Hematopoietic multipotent progenitor cell treated with erythropoietin and hydrocortisone succinate and interleukin-3 and kit ligand, for 6 days (in vitro differentiated cells): ENCODE data around the gene CCDC33.

Experiments used
- DNase-seq: peaks from one replicate; pipeline ENCODE4 v3.0.0-alpha.2; 2015

CCDC33 gene

DNA sequence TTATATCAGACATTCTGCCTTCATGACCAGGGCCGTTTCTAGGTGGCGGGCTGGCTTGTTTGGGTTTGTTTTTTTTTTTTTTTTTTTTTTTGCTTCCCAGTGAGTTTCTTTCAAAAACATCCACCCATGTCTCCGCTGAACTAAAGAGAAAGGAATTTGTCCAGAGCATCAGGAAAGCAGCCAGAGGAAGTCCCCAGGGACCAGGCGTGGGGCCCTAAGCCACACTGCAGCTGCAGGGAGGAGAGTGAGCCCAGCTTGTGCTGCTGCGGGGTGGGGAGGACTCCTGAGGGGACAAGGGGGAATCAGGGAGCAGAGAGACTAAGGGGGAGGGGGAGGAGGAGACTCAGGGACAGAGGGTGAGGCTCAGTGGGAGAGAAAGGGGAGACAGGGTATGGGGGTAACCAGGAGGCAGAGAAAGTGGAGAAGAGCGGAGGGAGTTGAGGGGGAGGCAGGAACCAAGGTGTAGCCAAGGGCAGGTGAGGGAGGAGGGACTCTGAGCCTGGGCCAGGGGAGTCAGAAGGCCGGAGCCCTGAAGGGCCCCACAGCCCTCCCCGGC lies 81.8 kb downstream of the CCDC33 start:
- no peak for DNase-seq

- no peak for DNase-seq
These were observed 82.4 kb downstream of the CCDC33 start for GRCh38 chr15:74318376-74319137.

- no peak for DNase-seq
These were observed 83.0 kb downstream of the CCDC33 start for GRCh38 chr15:74319138-74319460.

DNA sequence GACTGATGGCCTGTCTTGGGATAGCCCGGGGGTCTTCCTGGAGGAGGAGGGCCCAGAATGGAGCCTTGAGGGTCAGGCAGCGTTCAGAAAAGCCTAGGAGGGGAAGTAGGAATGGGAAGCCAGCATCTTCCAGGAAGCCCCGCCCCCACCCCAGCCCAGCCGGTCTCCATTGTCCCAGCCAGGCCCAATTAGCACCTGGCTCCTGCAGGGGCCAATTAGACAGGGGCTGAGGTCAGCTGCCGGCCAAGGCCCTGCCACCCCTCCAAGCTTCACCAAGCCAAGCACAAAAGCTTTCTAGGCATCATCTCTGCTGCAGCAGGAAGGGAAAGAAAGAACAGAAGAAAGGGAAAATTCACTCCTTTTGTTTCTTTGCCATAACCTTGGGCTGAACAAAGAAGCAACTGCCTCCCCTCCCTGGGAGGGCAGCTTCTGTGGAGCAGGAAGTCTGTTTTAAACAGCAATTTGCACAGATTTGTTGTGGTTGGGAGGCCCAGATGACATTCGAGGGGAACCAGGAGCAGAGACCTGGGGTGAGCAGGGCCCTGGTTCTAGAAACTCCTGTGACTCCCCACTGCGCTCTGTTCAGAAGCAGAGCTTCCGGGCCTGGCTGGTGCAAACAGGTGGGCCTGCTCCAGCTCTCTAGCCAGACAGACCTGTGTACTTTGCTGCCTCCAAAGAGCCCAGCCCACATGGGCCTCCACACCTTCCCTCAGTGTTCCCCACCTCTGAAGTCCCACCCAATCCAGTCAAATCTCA lies 83.6 kb downstream of the CCDC33 start:
- DNase-seq = no peak

- peak; percentile 72 for DNase-seq
These were observed 84.5 kb downstream of the CCDC33 start for GRCh38 chr15:74320352-74321247.

- peak; percentile 79 for DNase-seq
These were observed 86.5 kb downstream of the CCDC33 start for GRCh38 chr15:74322558-74323180.

GRCh38 chr15:74324714-74325113 lies 88.6 kb downstream of the CCDC33 start:
- DNase-seq = no peak

DNA sequence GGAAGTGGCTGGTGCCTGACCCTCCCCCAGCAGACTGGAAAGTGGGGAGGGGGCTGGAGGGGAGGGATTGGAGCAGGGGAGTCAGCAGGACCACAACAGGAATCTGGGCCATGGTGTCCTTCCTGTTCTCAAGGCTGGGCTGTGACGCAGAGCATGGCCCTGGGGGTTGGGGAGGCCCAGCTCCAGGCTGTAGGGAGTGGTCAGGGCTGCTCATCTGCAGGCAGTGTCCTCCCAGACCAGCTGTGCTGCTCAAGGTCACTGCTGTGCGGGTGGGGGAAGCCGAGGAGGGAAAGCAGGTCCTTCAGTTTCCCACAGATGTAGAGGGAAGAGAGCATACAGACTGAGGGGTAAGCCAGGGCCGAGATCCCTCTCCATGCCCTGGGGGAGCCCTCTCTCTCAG lies 90.6 kb downstream of the CCDC33 start:
- no peak for DNase-seq

GRCh38 chr15:74327756-74328155 lies 91.6 kb downstream of the CCDC33 start:
- DNase-seq = no peak

GRCh38 chr15:74328331-74329056 lies 92.4 kb downstream of the CCDC33 start:
- DNase-seq = no peak

GRCh38 chr15:74330861-74331408 lies 94.8 kb downstream of the CCDC33 start:
- DNase-seq = no peak

DNA sequence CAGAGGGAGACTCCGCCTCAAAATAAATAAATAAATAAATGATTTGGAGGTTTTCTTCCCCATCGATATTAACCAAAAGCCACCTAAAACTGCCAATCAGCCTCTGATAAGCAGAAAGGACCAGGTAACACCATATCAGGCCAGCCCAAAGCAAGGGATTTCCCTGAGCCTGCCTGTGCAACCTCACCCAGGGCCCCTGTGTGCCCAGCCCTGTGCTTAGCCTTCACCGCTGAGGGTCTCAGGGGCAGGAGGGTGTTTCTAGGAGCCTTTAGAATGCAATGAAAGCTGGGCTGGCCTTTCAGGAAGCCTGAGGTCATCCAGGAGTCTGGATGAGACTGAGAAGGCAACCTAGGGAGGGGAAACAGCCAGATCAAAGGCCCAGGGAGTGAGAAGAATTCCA lies 95.9 kb downstream of the CCDC33 start:
- no peak for DNase-seq

DNA sequence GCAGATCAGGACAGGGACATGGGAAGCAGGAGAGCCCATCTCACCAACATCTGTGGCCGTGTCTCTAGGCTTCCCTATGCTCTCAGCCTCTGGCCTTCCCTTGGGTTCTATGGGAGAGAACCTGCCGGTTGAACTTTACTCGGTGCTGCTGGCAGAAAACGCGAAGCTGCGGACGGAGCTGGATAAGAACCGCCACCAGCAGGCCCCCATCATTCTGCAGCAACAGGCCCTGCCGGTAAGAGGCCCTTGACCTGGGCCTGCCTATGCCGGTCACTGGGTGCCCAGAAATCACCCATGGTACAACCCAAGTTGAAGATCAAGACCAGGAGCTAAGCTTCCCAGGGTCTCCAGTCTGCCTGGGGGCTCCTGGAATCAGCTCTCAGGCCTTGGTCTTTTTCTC lies 96.5 kb downstream of the CCDC33 start:
- DNase-seq = no peak

GRCh38 chr15:74333093-74333492 lies 97.0 kb downstream of the CCDC33 start:
- DNase-seq = no peak

GRCh38 chr15:74333662-74334061 lies 97.5 kb downstream of the CCDC33 start:
- no peak for DNase-seq

GRCh38 chr15:74334127-74334526 lies 98.0 kb downstream of the CCDC33 start:
- DNase-seq = no peak

DNA sequence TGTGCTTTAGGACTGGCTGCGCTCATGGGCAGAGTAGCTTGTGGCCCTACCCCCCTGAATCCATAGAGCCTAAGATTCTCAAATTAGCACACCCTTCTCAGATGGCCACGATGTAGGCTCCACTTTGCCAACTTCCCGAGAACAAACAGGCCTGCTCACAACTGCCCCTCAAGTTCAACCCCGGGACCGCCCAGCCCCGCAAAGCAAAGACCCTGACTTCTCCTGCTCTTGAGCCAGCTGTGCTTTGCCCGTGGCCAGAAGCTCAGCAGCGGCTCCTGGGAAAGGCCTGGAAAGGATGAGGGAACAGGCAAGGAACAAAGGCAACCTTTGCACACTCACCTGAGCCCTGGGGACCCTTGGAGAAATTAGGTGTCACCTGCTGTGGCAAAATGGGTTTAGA lies 99.3 kb downstream of the CCDC33 start:
- DNase-seq = no peak

GRCh38 chr15:74336061-74337005 lies 100.2 kb downstream of the CCDC33 start:
- DNase-seq = no peak

DNA sequence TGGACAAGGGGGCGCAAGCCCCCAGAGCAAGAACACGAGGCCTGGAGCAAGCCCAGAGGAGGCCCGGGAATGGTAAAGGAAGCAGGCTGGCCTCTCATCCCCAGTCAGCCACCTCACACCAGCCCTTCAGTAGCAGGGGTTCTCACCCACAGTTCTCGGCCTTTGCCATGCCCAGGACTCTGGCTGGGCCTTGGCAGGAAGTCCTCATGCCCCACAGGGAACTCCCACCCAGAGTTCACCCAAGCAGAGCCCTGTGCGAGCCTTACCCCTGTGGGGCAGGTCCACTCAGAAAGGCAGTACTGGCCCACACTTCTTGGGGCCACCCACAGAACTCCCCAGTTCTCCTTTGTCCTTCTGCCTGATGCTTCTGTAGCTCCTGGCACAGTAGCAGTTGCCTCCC lies 101.0 kb downstream of the CCDC33 start:
- DNase-seq = no peak

DNA sequence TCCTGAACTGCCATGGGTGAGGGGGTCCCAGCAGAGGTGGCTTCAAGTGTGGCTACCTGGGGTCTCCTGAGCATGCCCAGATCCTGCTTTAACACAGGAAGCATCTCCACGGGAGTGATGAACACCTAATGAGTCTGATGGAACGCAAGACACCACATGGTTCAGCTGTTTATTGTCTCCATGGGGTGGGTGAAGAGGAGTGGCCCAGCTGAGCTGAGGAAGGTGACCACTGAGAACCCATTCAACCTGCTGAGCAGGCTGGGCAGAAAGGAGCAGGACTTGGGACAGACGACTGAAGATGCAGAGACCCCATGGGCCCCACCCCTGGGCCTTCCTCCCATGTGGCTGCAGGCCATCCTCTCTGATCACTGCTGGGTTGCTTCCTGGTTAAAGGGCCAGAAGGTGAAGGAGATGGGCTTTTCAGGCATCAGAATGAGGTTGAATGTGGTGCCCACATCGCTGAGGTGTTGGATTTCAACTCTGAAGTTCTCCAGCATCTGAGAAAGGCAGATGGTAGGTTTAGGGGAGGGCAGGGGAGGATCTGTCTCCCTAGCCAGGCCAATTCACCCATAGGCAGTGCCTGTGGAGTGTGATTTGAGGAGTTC lies 101.6 kb downstream of the CCDC33 start:
- no peak for DNase-seq
